Activated CD4-positive, alpha-beta T cell treated with anti-CD3 and anti-CD28 coated beads for 1 hour (primary cell): ENCODE data around the gene NPAS1.

Experiments
- DNase-seq: peaks from one replicate; pipeline ENCODE4 v3.0.0-alpha.2; 2020

Gene NPAS1

GRCh38 chr19:47021536-47022139, 2.0 kb downstream of the NPAS1 start:
- no peak for DNase-seq

- DNase-seq, result no peak
These were observed 2.5 kb downstream of the NPAS1 start for GRCh38 chr19:47022140-47022536.

DNA sequence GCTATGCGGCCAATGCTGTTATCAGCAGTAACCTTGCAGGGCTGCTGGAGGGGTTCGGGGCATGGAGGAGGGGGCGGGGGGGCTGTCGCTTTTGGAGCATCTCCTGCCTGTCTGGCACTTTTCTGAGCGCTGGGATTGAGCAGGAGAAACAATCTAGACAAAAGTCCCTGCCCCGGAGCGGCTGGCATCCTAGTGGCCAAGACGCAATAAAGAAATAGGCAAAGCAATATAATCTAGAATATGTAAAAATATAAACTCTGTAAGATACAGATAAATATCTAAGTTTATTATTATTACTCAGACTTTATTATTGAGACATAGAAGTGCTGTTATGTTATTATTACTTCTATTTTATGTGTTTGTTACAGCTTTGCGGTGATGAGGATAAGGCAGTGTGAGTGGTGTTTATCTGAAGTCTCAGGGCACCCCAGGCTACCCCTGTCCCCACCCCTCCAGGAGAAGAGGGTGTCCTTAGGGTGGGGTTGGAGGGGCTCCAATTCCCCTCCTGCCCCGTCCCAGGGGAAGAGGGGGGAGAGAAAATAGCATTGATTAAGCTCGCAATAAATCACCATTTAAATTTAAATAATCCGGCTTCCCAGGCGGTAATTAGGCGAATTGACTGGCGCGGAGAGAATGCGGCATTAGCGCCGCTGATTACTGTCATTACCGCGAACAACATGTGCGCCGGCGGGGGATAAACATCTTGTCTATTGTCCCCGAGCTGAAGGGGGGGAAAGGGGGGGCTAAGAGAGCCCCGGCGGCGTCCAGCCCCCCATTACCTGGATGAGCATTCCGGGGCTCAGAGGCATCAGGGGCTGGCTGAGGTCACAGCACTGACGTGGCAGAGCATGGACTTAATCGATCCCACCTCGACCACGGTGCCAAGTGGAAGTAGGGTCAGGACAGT, 3.2 kb downstream of the NPAS1 start:
- no peak for DNase-seq

GRCh38 chr19:47023448-47023794, 3.8 kb downstream of the NPAS1 start:
- DNase-seq, result no peak

- no peak for DNase-seq
These were observed 4.9 kb downstream of the NPAS1 start for GRCh38 chr19:47024502-47024901.

- DNase-seq, result no peak
These were observed 6.5 kb downstream of the NPAS1 start for GRCh38 chr19:47026156-47026555.

GRCh38 chr19:47026889-47027288, 7.3 kb downstream of the NPAS1 start:
- DNase-seq, result no peak

DNA sequence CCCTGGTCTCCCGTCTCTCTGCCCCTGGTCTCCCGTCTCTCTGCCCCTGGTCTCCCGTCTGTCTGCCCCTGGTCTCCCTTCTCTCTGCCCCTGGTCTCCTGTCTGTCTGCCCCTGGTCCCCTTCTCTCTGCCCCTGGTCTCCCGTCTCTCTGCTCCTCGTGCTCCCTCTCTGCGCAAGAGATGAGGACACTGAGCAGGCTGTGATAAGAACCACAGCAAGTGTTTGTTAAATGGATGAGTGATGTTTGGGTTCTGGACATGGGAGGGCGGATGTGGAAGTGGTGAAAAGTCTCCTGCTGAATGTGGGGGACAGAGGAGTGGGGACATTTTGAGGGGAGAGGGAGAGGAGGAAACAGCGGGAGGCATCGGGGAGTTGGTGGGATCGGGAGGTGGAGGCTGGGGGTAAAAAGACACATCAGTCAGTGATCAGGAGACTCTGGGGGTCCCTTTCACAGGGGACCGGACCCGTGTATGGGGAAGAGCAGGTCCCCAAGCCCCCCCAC, 8.0 kb downstream of the NPAS1 start:
- no peak for DNase-seq

DNA sequence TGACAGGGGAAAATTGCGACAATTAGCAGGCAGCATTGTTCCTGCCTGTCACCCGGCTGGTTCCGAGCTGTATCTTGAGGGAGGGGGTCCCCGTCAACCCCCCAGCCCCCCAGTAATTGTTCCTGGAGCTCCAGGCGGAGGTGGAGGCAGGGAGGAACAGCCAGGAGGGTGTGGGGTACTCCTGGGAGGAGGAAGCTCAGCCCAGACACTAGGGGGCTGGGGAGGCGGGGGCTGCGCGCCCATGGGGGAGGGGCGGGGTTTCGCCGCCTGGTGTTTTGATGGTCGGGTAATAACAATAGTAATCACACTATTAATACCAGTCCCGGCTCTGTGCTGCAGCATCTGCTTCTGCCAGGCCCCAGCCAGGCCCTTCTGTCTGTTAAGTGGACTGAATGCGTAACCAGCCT, 8.6 kb downstream of the NPAS1 start:
- no peak for DNase-seq

DNA sequence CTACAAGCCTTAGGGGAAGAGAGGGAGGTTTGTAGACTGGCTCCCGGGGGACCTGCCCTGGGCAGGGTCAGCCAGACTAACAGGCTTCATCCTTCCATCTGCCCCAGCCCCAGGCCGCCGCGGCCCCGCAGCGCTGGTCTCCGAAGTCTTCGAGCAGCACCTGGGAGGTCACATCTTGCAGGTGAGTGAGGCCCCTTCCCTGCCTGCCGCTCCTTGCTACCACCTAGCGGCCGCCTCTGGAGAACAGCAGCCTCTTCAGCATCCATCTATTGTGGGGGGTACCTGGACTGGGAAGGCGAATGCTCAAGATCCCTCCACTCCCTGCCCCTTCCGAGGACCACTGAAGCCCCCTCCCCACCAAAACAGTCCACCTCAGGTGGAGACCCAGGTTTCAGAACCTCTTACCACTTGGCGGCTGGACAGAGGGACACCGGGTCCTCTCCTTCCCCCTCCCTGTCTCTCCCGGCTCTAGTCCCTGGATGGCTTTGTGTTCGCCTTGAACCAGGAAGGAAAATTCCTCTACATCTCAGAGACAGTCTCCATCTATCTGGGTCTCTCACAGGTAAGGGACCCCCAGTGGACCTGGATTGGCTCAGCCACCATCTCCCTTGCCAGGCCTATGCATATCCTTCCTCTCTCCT, 12.7 kb downstream of the NPAS1 start:
- peak; percentile 58 for DNase-seq

- DNase-seq, result peak; percentile 91
These were observed 15.8 kb downstream of the NPAS1 start for GRCh38 chr19:47035127-47036096.

DNA sequence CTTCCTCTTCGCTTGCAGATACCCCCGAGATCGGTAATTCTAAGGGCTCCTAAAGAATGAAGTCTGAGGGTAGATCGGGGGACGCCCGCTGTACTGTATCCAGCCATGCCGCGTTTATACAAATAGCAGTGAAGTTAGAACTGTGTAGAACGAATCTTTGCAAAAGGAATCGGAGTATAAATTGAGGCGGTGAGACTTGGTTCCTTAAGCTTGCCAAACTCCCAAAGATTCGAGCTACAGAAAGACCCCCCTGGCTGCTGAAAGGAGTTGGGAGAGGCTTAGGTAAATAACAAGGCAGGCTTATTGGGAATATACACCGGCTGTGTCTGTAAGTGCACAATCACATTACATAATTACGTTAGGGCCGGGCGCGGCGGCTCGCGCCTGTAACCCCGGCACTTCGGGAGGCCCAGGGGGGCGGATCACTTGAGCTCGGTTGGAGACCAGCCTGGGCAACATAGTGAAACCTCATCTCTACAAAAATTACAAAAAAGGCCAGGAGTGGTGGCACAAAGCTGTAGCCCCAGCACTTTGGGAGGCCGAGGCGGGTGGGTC, 16.5 kb downstream of the NPAS1 start:
- no peak for DNase-seq

DNA sequence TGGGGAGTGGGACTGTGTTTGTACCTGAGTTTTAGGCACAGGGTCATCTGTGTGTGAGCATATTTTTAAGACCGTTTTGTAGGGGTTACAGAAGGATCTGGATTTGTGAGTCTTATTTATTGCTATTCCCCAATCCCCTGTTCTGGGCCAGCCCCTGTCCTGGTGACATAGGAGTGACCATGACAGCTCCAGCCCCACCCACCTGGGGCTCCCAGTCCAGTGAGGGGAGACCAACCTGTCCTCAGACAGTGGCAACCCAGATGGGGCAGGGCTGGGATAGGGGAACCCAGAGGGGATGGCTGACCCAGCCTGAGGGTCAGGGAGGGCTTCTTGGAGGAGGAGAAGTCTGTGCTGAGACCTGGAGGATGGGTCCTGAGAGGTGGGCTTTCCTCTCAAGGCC, 18.1 kb downstream of the NPAS1 start:
- no peak for DNase-seq

DNA sequence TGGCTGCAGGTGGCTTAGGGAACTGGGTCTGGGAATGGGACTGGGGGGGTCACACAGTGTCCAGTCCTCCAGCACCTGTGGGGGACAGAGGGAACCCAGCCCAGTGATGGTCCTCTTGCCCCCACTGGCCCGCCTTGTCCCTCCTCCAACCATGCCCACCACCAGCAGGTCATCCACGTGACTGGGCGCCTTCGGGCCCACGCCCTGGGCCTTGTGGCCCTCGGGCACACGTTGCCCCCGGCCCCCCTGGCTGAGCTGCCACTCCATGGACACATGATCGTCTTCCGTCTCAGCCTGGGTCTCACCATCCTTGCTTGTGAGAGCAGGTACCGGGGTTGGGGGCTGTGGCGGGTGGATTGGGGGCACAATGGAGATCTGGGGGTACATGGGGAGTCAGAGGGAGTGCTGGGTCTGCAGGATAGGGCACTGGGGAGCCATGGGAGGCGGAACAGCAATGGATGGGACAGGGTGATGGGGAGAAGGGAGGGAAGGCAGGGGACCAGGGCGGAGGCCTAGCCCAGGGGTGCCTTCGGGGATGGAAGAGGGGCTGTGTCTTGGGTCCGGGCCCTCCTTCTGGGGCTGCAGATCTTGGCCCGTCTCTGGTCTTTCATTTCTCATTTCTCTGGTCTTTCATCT, 19.7 kb downstream of the NPAS1 start:
- DNase-seq, result no peak

DNA sequence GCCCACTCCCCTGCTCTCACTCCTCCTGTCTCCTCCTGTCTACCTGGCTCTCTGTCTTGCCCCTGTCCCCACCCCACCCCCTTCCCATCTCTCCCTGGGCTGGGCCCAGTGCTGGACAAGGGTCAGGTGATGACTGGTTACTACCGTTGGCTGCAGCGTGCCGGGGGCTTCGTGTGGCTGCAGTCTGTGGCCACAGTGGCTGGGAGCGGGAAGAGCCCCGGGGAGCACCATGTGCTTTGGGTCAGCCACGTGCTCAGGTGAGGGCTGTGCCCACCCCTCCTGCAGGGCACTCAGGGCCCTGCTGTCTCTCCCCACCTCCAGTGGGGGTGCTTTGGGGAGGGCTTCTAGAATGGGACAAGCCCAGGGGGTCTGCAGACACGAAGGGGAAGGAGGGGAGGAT, 21.2 kb downstream of the NPAS1 start:
- DNase-seq, result no peak

GRCh38 chr19:47044946-47045866, 25.6 kb downstream of the NPAS1 start:
- no peak for DNase-seq

- no peak for DNase-seq
These were observed 26.3 kb downstream of the NPAS1 start for GRCh38 chr19:47045867-47046470.

GRCh38 chr19:47047272-47047762, 27.7 kb downstream of the NPAS1 start:
- no peak for DNase-seq

DNA sequence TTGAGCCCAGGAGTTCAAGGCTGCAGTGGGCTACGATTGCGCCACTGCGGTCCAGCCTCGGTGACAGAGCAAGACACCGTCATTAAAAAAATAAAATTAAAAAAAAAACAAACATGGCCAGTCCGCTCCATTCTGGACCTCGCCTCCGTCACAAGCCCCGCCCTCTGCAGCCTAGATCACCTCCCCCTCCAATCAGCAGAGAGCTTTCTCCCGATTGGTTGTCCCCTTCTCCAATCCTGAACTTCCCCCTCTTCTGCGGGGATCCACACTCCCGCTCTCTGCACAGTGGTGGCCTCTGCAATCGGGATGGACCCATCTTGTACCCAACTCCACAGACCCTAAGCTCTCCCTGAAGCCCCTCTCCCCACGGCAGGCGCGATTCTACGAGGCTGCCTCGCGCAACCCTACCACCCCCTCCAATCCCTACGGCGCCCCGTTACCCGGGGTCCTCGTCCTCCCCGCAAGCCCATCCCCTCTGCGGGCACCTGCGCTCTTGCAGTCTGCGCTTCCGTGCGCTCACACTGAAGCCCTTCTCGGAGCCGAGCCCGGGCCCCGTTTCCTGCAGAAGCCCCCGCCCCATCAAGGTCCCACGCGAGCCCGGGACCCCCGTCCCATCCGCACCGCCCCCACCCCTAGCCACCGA, 28.2 kb downstream of the NPAS1 start:
- DNase-seq, result peak; percentile 30

DNA sequence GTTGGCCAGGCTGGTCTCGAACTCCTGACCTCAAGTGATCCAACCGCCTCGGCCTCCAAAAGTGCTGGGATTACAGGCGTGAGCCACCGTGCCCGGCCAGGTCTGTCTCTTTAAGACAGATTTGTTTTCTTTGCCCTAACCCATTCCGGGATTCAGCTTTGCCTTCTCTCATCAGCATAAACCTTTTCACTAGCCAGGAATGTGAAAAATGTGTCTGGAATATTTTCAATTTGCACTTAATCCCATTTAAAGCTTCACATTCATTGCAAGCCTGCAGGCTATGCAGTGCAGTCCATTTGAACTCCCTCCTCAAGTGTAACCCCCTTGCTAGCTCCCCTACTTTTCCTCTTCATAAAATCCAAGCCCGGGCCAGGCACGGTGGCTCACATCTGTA, 29.7 kb downstream of the NPAS1 start:
- DNase-seq, result no peak
